ENCODE data around the gene CLCNKA.
A peak's percentile ranks its signal among the peaks of the same experiment; 100 is the strongest.
"Not testable (repeated sequence)": the region's sequence is repeated elsewhere in the genome, so short reads cannot be mapped to it uniquely, and the experiment has no call there.

Gene CLCNKA

DNA sequence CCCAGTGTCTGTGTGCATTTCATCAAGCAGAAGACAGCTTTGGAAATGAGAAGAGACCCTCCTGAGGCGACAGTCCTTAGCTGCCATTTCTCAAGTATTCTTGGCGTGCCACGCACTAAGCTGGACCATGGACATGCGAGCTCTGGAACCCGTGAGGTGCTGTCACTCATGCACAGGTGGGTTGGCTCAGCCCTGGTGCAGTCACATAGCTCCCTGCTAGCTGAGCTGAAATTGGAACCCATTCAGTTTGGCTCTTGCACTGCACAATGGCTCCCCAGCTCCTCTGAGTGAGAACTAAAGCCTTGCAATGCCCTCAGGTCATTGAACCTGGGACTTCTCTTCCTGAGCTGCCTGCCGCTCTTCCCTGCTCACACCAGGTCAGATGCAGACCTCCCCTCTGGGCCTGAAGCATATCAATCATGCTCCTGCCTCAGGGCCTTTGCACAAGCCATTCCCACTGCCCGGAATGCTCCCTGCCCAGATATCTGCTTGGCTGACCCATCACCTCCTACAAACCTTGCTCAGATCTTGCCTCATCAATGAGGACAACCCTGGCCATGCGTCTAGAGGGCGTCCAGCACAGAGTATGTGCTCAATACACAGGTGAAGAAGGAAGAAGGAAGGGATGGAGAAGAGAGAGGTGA is 24.1 kb upstream of the CLCNKA start:
- no peak for DNase-seq (ENCODE audit: low read depth)

- DNase-seq (ENCODE audit: low read depth) = no peak
Measured at GRCh38 chr1:15998929-15999328, 22.9 kb upstream of the CLCNKA start.

DNA sequence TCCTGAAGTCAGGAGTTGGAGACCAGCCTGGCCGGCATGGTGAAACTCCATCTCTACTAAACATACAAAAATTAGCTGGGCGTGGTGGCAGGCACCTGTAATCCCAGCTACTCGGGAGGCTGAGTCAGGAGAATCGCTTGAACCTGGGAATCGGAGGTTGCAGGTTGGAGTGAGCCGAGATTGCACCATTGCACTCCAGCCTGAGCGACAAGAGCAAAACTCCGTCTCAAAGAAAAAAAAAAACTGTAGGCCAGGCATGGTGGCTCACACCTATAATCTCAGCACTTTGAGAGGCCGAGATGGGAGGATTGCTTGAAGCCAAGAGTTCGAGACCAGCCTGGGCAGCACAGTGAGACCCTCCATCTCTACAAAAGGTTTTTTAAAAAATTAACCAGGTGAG is 20.6 kb upstream of the CLCNKA start:
- not testable (repeated sequence) for DNase-seq (ENCODE audit: low read depth)

- no peak for DNase-seq (ENCODE audit: low read depth)
Measured at GRCh38 chr1:16005597-16005996, 16.2 kb upstream of the CLCNKA start.

DNA sequence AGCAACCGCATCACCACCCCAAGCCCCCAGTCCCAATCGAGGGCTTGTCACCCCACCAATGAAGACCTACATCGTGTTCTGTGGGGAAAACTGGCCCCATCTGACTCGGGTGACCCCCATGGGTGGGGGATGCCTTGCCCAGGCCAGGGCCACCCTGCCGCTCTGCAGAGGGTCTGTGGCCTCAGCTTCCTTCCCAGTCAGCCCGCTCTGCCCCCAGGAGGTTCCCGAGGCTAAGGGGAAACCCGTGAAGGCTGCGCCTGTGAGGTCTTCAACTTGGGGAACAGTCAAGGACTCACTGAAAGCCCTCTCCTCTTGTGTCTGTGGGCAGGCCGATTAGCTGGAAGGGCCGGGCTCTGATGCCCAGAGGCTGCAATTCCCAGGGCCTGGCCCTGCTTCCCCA is 15.8 kb upstream of the CLCNKA start:
- no peak for DNase-seq (ENCODE audit: low read depth)

GRCh38 chr1:16006552-16007485 is 15.0 kb upstream of the CLCNKA start:
- peak; percentile 31 for DNase-seq (ENCODE audit: low read depth)

- DNase-seq (ENCODE audit: low read depth) = no peak
Measured at GRCh38 chr1:16007671-16008341, 14.0 kb upstream of the CLCNKA start.

- peak; percentile 54 for DNase-seq (ENCODE audit: low read depth)
Measured at GRCh38 chr1:16009030-16009460, 12.8 kb upstream of the CLCNKA start.

DNA sequence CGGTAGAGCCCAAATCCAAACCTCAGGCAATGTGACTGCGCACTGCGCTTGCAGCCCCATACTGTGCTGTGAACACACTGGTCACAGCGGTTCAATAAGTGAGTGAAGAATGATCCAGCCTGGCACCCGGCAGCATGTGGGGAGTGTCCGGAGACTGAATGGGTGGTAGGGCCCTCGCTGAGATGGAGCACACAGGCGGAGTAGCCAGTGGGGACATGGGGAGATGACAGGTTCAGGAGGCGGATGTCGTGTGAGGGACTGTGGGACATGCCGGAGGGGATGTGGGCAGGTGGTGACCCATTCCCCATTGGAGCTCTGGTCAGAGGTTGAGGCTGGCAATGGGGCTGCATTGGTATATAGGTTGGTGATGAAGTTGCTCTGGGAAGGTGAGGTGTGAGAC is 12.2 kb upstream of the CLCNKA start:
- no peak for DNase-seq (ENCODE audit: low read depth)

DNA sequence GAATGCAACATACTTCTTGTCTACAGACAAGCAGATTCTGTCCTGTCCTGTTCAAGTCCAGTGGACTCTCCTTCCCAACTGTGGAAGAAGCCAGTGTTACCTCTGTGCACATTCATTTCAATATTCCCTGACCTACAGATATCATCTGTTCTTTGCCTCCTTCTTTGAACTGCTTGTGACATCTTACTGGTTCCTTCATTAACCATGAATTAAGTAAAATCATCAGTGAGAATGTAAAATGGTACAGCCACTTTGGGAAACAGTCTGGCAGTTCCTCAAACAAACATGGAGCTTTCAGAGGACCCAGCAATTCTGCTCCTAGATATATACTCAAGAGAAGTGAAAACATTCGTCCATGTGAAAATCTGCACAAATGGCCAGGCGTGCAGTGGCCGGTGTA is 11.0 kb upstream of the CLCNKA start:
- no peak for DNase-seq (ENCODE audit: low read depth)

GRCh38 chr1:16011936-16012589 is 9.8 kb upstream of the CLCNKA start:
- DNase-seq (ENCODE audit: low read depth) = no peak

- DNase-seq (ENCODE audit: low read depth) = peak; percentile 78
Measured at GRCh38 chr1:16012590-16013219, 9.1 kb upstream of the CLCNKA start.

- DNase-seq (ENCODE audit: low read depth) = peak; percentile 74
Measured at GRCh38 chr1:16013220-16013907, 8.5 kb upstream of the CLCNKA start.

DNA sequence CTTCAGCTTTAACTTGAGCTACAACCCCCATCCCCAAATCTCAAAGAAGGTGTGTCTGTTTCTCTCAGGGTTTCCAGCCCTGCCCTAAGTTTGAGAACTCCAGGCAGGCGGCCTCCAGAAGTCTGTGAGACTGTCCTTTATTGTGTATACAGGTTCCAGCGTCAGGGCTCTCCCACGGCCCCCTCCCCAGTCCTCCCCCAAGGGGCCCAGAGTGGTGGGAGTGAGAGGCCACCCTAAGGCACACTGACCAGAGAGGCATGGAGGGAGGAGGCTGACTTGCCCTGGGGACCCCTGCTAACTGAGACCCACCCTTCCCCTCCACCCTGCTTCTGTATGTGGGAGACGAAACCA is 8.0 kb upstream of the CLCNKA start:
- DNase-seq (ENCODE audit: low read depth) = no peak

- DNase-seq (ENCODE audit: low read depth) = peak; percentile 64
Measured at GRCh38 chr1:16014509-16015482, 7.0 kb upstream of the CLCNKA start.

DNA sequence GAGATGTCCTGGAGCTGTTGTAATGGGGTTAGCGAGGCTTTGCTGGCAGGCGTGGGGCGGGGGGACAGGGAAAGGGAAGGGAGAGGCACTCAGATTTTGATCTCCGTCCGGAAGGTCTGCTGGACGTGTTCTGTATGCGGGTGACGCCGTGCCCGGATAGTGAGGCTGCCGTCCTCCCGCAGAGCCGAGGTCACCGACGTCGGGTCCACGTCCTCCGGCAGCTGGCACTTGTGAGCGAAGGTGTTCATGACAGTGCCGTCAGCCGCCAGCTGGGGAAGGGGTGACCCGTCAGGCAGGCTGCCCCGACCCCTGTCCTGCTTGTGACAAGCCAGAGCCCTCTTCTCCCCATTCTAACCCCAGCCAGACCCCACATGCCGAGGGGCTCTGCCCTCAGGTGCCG is 6.3 kb upstream of the CLCNKA start:
- DNase-seq (ENCODE audit: low read depth) = no peak

DNA sequence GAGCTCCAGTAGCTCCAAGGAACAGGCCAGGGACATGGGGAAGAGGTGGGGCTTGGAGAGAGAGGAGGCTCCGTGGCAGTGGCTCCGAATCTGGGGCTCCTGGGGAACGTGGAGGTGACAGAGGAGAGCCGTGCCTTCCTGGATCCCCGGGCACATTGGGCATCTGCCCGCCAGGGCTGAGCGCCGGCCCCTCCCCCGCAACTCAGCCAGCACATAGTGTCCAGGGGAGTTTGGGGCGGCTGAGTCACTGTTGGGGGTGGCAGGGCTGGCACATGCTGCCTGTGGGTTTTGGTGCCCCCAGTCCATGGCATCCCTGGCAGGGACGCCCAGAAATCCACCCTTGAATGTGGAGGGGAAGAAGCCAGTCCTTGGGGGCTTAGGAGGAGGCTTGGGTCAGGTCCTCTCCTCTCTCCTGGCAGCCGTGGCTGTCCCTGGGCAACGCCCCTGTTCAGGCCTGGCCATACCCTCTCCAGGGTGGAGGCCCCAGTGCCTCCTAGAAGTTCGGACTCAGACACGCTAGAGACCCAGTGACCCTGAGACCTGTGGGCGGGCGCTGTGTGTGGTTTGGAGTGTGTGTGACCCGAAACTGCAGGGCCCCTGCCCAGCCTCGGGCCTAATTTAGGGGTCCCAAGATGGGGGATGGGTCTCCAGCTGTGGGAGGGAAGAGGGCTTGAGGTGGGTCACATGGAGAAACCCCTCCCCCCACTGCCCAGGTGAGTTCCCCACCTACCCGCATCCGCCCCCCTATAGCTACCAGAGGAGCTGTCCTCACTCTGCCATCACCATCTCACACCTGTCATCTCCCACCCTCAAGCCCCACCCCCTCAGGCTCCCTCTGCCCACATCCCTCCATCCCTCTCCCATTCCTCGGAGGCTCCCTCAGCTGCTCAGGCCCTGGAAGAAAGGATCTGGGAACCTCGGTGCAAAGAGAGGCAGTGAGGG is 5.6 kb upstream of the CLCNKA start:
- no peak for DNase-seq (ENCODE audit: low read depth)

DNA sequence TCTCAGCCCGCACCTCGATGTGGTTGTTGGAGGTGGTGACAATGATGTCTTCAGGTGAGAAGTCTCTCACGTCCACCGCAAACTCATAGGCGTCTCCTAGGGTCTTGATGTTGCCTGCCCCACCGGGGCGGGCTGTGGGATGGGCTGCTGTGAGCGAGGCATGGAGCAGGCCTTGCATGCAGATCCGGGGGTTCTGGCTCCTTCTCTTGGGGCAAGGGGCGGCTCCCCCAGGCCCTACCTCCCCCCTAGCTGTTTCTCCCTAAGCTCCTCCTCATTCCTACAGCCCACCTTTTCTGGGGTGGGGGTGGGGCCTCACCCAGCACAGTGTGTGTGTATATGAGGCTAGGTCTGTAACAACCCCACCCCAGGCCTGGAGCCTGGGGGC is 4.8 kb upstream of the CLCNKA start:
- DNase-seq (ENCODE audit: low read depth) = no peak

Measured in amniotic epithelial cell (primary cell).